Measurements from ENCODE around the gene NXPE3.

- TF ChIP-seq, protein P1, sequence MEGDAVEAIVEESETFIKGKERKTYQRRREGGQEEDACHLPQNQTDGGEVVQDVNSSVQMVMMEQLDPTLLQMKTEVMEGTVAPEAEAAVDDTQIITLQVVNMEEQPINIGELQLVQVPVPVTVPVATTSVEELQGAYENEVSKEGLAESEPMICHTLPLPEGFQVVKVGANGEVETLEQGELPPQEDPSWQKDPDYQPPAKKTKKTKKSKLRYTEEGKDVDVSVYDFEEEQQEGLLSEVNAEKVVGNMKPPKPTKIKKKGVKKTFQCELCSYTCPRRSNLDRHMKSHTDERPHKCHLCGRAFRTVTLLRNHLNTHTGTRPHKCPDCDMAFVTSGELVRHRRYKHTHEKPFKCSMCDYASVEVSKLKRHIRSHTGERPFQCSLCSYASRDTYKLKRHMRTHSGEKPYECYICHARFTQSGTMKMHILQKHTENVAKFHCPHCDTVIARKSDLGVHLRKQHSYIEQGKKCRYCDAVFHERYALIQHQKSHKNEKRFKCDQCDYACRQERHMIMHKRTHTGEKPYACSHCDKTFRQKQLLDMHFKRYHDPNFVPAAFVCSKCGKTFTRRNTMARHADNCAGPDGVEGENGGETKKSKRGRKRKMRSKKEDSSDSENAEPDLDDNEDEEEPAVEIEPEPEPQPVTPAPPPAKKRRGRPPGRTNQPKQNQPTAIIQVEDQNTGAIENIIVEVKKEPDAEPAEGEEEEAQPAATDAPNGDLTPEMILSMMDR (conservative IDR thresholded peaks at IDR 0.05; ENCODE audit: low read length) = no peak
- no peak for TF ChIP-seq EZH2phosphoT487 (IDR thresholded peaks at IDR 0.05; ENCODE audit: borderline replicate concordance)
Measured at GRCh38 chr3:101758224-101758623, 20.8 kb upstream of the NXPE3 start.

All from Loucy (cell line).